ENCODE results near the gene FBXO11. TPM values are rescaled to one million over a fixed set of nuclear protein-coding genes. Genes with fewer than 3 reads are reported as not detected.

FBXO11 gene
- total RNA-seq, 1 donor from 2014 or later, result 69.3 TPM

DNA sequence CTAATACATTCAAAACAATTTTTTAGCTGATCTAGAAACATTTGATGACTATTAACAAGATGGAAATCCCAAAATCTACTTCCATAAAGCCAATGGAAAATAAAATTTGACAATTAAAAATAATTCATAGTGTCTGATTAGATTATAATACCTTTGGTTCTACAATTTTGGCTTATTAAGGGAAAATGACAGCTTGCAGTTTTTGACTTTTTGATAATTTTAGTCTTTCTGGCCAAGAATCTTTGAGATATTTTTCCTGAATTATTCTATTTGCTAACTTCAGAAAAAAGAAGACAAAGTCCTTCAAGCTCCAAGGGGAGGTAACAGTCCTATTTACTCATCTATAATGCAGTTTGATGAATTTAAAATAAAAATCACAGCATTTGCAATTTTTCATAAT lies 83.8 kb downstream of the FBXO11 start:
- Histone ChIP-seq H3K9me3 (no peaks in the 10 kb centered on the region), H3K27me3 (no peaks in the 10 kb centered on the region), H3K4me1 (no peaks in the 10 kb centered on the region), H3K36me3 (peaks cover 96% of the 10 kb centered on the region), H3K27ac (no peak overlapping the region), H3K4me3 (no peak overlapping the region)
- TF ChIP-seq, protein P1, sequence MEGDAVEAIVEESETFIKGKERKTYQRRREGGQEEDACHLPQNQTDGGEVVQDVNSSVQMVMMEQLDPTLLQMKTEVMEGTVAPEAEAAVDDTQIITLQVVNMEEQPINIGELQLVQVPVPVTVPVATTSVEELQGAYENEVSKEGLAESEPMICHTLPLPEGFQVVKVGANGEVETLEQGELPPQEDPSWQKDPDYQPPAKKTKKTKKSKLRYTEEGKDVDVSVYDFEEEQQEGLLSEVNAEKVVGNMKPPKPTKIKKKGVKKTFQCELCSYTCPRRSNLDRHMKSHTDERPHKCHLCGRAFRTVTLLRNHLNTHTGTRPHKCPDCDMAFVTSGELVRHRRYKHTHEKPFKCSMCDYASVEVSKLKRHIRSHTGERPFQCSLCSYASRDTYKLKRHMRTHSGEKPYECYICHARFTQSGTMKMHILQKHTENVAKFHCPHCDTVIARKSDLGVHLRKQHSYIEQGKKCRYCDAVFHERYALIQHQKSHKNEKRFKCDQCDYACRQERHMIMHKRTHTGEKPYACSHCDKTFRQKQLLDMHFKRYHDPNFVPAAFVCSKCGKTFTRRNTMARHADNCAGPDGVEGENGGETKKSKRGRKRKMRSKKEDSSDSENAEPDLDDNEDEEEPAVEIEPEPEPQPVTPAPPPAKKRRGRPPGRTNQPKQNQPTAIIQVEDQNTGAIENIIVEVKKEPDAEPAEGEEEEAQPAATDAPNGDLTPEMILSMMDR (IDR thresholded peaks at IDR 0.05), result no peak
- intact Hi-C loops (cut with DNase I), result no loop called here
- DNase-seq (no peak), ATAC-seq (no peak)

DNA sequence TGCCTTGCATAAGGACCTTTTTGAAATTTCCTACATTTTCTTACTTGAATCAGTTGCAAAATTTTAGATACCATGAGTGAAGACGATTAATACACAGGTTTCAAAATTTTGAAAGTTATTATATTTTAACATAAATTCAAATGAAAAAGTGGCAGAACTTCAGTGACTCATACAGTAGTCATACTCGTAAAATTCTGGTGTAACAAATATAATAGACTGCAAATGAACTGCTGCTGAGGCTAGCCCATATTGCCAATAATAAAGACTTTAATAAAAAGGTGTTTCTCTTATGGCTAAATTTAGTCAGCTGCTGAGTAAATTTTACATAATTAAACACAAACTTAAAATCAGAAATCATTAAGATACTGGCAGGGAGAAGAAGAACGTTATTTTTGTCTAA lies 86.5 kb downstream of the FBXO11 start:
- Histone ChIP-seq H3K27ac (no peak overlapping the region), H3K36me3 (peaks cover 97% of the 10 kb centered on the region), H3K9me3 (no peaks in the 10 kb centered on the region), H3K4me1 (no peaks in the 10 kb centered on the region), H3K27me3 (no peaks in the 10 kb centered on the region), H3K4me3 (no peak overlapping the region)
- ATAC-seq (no peak), DNase-seq (no peak)
- TF ChIP-seq, protein P1 (IDR thresholded peaks at IDR 0.05), result no peak
- intact Hi-C loops (cut with DNase I), result no loop called here

DNA sequence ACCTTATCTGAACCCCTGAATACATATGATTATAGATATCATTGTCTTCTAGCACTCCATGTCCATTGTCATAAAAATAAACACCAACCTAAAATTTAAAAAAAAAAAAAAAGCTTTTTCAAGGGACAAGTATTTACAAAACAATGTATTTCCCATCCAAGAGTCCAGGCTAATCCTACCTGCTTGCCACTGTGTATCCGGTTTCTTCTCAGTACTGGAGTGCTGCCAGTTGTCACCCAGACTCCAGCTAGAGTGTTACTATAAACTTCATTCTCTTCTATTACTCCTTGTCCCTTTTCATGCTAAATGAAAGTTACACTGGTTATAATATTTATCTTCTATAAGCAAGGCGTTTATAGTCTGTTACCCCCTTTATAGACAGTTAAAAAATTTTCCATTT lies 87.5 kb downstream of the FBXO11 start:
- H3K27ac ChIP-seq, result no peak overlapping the region
- no peak overlapping the region for H3K4me3 ChIP-seq
- no peaks in the 10 kb centered on the region for H3K27me3 ChIP-seq
- peaks cover 93% of the 10 kb centered on the region for H3K36me3 ChIP-seq
- H3K4me1 ChIP-seq, result no peaks in the 10 kb centered on the region
- TF ChIP-seq, protein P1 (IDR thresholded peaks at IDR 0.05), result no peak
- intact Hi-C loops (cut with DNase I), result no loop called here
- ATAC-seq (no peak), DNase-seq (no peak)
- no peaks in the 10 kb centered on the region for H3K9me3 ChIP-seq

DNA sequence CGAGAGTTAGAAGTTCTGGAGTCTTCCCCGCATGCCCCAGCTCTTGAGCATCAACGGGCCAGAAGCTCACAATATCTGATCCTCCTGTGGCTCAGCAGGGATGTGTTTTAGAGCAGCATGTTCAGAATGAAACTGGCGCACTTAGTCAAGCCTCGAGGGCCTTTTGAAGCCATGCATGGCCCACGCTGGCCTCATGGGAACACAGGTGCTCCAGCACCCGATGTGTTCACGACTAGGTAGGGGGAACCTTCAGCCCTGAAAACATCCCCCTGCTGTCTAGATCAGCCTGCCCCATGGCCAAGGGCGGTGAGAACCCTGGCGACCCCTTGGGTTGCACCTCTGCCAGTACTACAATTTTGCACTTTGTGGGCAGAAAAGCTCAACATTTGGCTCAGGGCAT lies 90.5 kb downstream of the FBXO11 start:
- Histone ChIP-seq H3K9me3 (no peaks in the 10 kb centered on the region), H3K4me1 (no peaks in the 10 kb centered on the region), H3K27ac (no peak overlapping the region), H3K36me3 (peaks cover 85% of the 10 kb centered on the region), H3K4me3 (no peak overlapping the region), H3K27me3 (no peaks in the 10 kb centered on the region)
- ATAC-seq (no peak), DNase-seq (no peak)
- intact Hi-C loops (cut with DNase I), result no loop called here
- TF ChIP-seq, protein P1 (IDR thresholded peaks at IDR 0.05), result no peak

DNA sequence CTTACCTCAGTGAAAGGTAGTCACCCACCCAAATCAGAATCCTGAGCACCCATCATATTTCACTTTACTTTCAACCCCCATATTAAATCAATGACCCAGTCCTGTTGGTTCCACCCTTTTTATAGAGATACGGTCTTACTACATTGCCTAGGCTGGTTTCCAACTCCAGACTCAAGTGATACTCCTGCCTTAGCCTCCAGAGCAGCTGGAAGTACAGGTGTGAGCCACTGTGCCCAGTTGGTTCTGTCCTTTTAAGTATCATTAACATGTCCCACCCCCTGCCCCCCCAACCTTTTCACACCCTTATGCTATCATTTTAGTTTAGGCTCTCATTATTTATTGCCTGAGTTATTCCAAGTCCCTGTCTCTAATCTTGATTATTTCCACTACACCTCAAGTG lies 94.6 kb downstream of the FBXO11 start:
- Histone ChIP-seq H3K27ac (no peak overlapping the region), H3K4me1 (no peaks in the 10 kb centered on the region), H3K9me3 (no peaks in the 10 kb centered on the region), H3K36me3 (peaks cover 84% of the 10 kb centered on the region), H3K4me3 (no peak overlapping the region), H3K27me3 (no peaks in the 10 kb centered on the region)
- intact Hi-C loops (cut with DNase I), result no loop called here
- ATAC-seq (no peak), DNase-seq (no peak)
- TF ChIP-seq, protein P1 (IDR thresholded peaks at IDR 0.05), result no peak

DNA sequence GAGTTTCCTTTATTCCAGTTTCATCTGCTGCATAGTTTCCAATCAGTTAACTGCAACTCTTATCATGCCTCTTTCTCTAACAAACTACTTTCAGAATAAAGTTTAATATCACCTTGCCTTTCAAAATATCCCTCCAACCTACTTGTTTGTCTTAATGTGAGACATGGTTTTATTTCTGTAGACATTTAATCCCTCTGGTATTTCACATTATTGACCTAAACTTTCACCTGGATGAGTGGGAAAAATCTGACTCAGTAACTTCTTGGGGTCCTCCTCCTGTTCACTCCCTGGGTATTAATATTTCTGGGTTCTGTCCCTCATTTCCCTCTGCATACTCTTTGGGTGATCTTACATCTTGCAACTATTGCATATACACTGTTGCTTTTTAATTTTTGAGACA lies 95.4 kb downstream of the FBXO11 start:
- no peak for DNase-seq
- Histone ChIP-seq H3K4me1 (no peaks in the 10 kb centered on the region), H3K27ac (no peak overlapping the region), H3K27me3 (no peaks in the 10 kb centered on the region), H3K4me3 (no peak overlapping the region), H3K36me3 (peaks cover 84% of the 10 kb centered on the region), H3K9me3 (no peaks in the 10 kb centered on the region)
- TF ChIP-seq, protein P1 (IDR thresholded peaks at IDR 0.05), result no peak
- intact Hi-C loops (cut with DNase I), result no loop called here
- no peak for ATAC-seq
